GM23248 (cell line): ENCODE results near the gene ABCA2. TPM values are rescaled to one million over a fixed set of nuclear protein-coding genes. Genes with fewer than 3 reads are reported as not detected.
A peak's percentile ranks its signal among the peaks of the same experiment; 100 is the strongest.

Experiments
- DNase-seq: peaks from one replicate; pipeline ENCODE4 v3.0.0-alpha.2; 2015
- H2AFZ ChIP-seq: fragments of 200-600 bp; sonication (generic); 2 replicates; pipeline ENCODE4 v1.6.1; 2016; ENCODE audit warnings: antibody characterized with exemption
- H3F3A ChIP-seq: fragments of 200-600 bp; sonication (generic); 2 replicates; pipeline ENCODE4 v1.6.1; 2016; ENCODE audit warnings: mild to moderate bottlenecking, antibody characterized with exemption, mixed run types; ENCODE audit not compliant: insufficient read depth
- H3K27ac ChIP-seq: fragments of 200-600 bp; sonication (generic); 2 replicates; pipeline ENCODE4 v1.5.1; 2016; ENCODE audit warnings: mild to moderate bottlenecking
- H3K27me3 ChIP-seq: fragments of 200-600 bp; sonication (generic); replicated peaks from 2 replicates; pipeline ENCODE4 v1.6.1; 2016; ENCODE audit warnings: mild to moderate bottlenecking; ENCODE audit not compliant: insufficient read depth
- H3K36me3 ChIP-seq: fragments of 200-600 bp; sonication (generic); 2 replicates; pipeline ENCODE4 v1.6.1; 2016; ENCODE audit warnings: low read depth, mild to moderate bottlenecking
- H3K4me1 ChIP-seq: fragments of 200-600 bp; sonication (generic); 2 replicates; pipeline ENCODE4 v1.6.1; 2016; ENCODE audit warnings: mild to moderate bottlenecking; ENCODE audit not compliant: insufficient read depth
- H3K4me2 ChIP-seq: fragments of 200-600 bp; sonication (generic); one replicate; pipeline ENCODE4 v1.6.1; 2016; ENCODE audit warnings: mild to moderate bottlenecking; ENCODE audit not compliant: unreplicated experiment
- H3K4me3 ChIP-seq: fragments of 200-600 bp; sonication (generic); 2 replicates; pipeline ENCODE4 v1.5.1; 2016; ENCODE audit warnings: mild to moderate bottlenecking
- H3K79me2 ChIP-seq: fragments of 200-600 bp; sonication (generic); 2 replicates; pipeline ENCODE4 v1.6.1; 2016; ENCODE audit warnings: mild to moderate bottlenecking; ENCODE audit not compliant: insufficient read depth
- H3K9ac ChIP-seq: fragments of 200-600 bp; sonication (generic); 2 replicates; pipeline ENCODE4 v1.6.1; 2016; ENCODE audit warnings: mild to moderate bottlenecking
- H3K9me2 ChIP-seq: fragments of 200-600 bp; sonication (generic); 2 replicates; pipeline ENCODE4 v1.6.1; 2016; ENCODE audit warnings: mixed run types, mild to moderate bottlenecking, moderate library complexity; ENCODE audit not compliant: insufficient read depth
- H3K9me3 ChIP-seq: fragments of 200-600 bp; sonication (generic); one replicate; pipeline ENCODE4 v1.6.1; 2017; ENCODE audit warnings: low read depth
- H4K20me1 ChIP-seq: fragments of 200-600 bp; sonication (generic); 2 replicates; pipeline ENCODE4 v1.6.0; 2016; ENCODE audit not compliant: insufficient read depth
- EZH2 ChIP-seq: fragments of 200-600 bp; sonication (generic); IDR thresholded peaks from 2 replicates; pipeline ENCODE4 v1.6.1; 2018; ENCODE audit warnings: antibody characterized with exemption, mild to moderate bottlenecking; ENCODE audit not compliant: insufficient read depth, poor library complexity, severe bottlenecking
- EZH2phosphoT487 ChIP-seq: fragments of 200-600 bp; sonication (generic); IDR thresholded peaks from 2 replicates; pipeline ENCODE4 v1.6.1; 2018; ENCODE audit warnings: antibody characterized with exemption, moderate library complexity, mild to moderate bottlenecking, low read depth; ENCODE audit not compliant: insufficient read depth
- WGBS, 2 experiments: methylation state at CpG; one replicate each; pipeline ENCODE4 v1.1.6; 2015 to 2017; ENCODE audit warnings: low lambda C conversion rate in 2 of 2, low coverage in 1 of 2; ENCODE audit errors: missing lambda C conversion rate in 2 of 2; 5-methylcytosine and 5-hydroxymethylcytosine counted together
- in situ Hi-C: fragments of 300-500 bp; cut with MboI; formaldehyde crosslinking; loops from 2 replicates; pipeline ENCODE4 v1.15.0; 2020
- polyA plus RNA-seq: library from polyadenylated mRNA; unstranded; fragments of >200 nt; fragmentation: Nextera tagmentation; extraction: Ambion mirVana; gene quantifications from 2 replicates; pipeline ENCODE4 v1.2.1, GENCODE V29; 2016
- total RNA-seq: library from RNA; depleted of rRNA; stranded (reverse); fragments of >200 nt; shearing (Covaris generic); gene quantifications from 2 replicates; pipeline ENCODE4 v1.2.3, GENCODE V29; 2014

The ABCA2 gene
- total and polyA plus RNA-seq, 2 experiments from 2014 or later, result 21.1 to 33.2 TPM

- Histone ChIP-seq H3K9ac (no peak overlapping the region), H3F3A (no peaks in the 10 kb centered on the region), H3K4me3 (no peak overlapping the region), H3K9me2 (no peaks in the 10 kb centered on the region), H3K4me1 (no peaks in the 10 kb centered on the region), H2AFZ (no peak overlapping the region), H3K27me3 (no peaks in the 10 kb centered on the region), H3K4me2 (no peak overlapping the region), H3K27ac (no peak overlapping the region), H4K20me1 (no peaks in the 10 kb centered on the region), H3K36me3 (no peaks in the 10 kb centered on the region), H3K9me3 (no peaks in the 10 kb centered on the region), H3K79me2 (no peaks in the 10 kb centered on the region)
- in situ Hi-C loops, result no loop called here
- no peak for TF ChIP-seq EZH2phosphoT487
- no peak for TF ChIP-seq EZH2
- WGBS, 2 experiments, result 51 to 52% methylated on average over 12 of the region's 12 CpGs
- DNase-seq, result peak; percentile 82
Measured at GRCh38 chr9:137067860-137068538, 40.0 kb upstream of the ABCA2 start.

DNA sequence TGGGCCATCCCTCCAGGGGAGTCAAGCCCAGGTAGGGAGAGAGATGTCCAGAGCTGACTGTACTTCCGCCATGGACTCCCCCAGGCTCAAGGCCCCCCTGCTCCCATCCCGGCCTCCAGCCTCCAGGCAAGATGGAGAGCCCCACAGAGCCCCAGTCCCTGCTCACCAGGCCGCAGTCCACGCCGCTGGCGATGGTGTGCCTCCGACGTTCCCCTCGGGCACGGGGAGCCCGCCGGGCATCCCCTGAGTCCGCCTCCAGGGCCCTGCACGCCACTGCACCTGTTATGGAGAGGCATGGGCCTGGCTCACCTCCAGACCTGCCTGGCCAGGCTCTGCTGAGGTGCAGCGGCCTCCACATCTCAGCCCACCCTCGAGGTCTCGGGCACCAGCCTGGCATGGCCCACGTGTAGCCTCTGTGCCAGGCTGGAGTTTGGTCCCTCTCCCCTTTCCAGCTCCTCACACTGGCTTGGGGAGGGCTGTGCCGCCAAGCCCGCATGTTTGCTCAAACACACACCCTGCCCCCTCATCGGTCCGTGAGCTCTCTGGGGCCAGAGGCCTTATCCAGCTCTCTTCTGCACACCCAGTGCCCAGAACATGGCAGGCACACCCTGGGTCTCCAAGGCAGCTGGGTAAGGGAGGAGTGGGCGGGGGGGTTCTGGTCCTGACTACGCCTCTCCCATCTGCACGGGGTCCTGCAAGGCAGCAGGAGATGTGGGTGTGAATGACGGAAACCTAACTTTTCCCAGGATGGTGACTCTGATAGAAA lies 38.2 kb upstream of the ABCA2 start:
- H3K36me3 ChIP-seq, result no peaks in the 10 kb centered on the region
- TF ChIP-seq EZH2phosphoT487 (no peak), EZH2 (no peak)
- no peak for DNase-seq
- no peak overlapping the region for H3K9ac ChIP-seq
- no peaks in the 10 kb centered on the region for H3K9me3 ChIP-seq
- no peak overlapping the region for H3K4me2 ChIP-seq
- no peaks in the 10 kb centered on the region for H4K20me1 ChIP-seq
- H3K4me1 ChIP-seq, result no peaks in the 10 kb centered on the region
- no peak overlapping the region for H3K27ac ChIP-seq
- H3K27me3 ChIP-seq, result no peaks in the 10 kb centered on the region
- WGBS, 2 experiments, result 86 to 88% methylated on average over 18 to 26 of the region's 26 CpGs
- no peaks in the 10 kb centered on the region for H3K79me2 ChIP-seq
- H2AFZ ChIP-seq, result no peak overlapping the region
- in situ Hi-C loops, result no loop called here
- H3K9me2 ChIP-seq, result no peaks in the 10 kb centered on the region
- H3F3A ChIP-seq, result no peaks in the 10 kb centered on the region
- H3K4me3 ChIP-seq, result no peak overlapping the region

DNA sequence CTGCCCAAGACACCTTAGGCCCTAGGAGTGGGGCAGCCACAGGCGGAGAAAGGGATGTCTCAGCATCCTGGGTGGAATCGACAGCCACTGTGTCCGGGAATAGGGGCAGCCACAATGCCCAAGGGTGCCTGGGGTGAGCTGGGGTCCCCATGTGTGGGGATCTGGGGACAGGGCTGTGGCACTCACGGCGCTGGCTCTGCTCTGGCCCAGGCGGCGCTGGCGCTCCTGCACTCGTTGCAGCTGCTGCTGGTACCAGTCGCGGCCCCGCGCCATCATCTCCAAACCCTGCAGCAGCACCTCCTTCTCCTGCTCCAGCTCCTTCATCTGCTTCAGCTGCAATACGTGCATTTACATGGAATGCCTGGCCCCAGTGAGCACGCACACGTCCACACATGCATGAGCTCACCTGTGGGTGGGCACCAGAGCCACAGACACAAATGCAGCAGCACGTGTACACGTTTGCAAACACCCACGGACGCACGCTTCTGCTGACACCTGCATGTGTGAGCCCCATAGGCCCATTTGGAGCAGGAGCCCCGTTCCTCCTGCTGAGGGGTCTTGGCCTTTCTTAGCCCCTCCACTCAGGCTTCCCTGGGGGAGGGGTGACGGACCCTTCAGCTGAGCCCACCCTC lies 37.4 kb upstream of the ABCA2 start:
- H3K4me3 ChIP-seq, result no peak overlapping the region
- H3K4me1 ChIP-seq, result no peaks in the 10 kb centered on the region
- no peak overlapping the region for H3K4me2 ChIP-seq
- H3K27me3 ChIP-seq, result no peaks in the 10 kb centered on the region
- 79 to 83% methylated on average over 23 of the region's 23 CpGs for WGBS, 2 experiments
- H3K9me3 ChIP-seq, result no peaks in the 10 kb centered on the region
- H3K36me3 ChIP-seq, result no peaks in the 10 kb centered on the region
- DNase-seq, result no peak
- no peak overlapping the region for H2AFZ ChIP-seq
- no peaks in the 10 kb centered on the region for H3K9me2 ChIP-seq
- no peaks in the 10 kb centered on the region for H3F3A ChIP-seq
- no peak overlapping the region for H3K27ac ChIP-seq
- in situ Hi-C loops, result no loop called here
- no peaks in the 10 kb centered on the region for H4K20me1 ChIP-seq
- H3K9ac ChIP-seq, result no peak overlapping the region
- no peaks in the 10 kb centered on the region for H3K79me2 ChIP-seq
- TF ChIP-seq EZH2, result no peak

- no peak overlapping the region for H3K27ac ChIP-seq
- no peaks in the 10 kb centered on the region for H3K9me3 ChIP-seq
- DNase-seq, result no peak
- TF ChIP-seq EZH2, result no peak
- no peak for TF ChIP-seq EZH2phosphoT487
- no peak overlapping the region for H3K4me2 ChIP-seq
- no peaks in the 10 kb centered on the region for H3F3A ChIP-seq
- in situ Hi-C loops, result no loop called here
- no peaks in the 10 kb centered on the region for H4K20me1 ChIP-seq
- H3K36me3 ChIP-seq, result no peaks in the 10 kb centered on the region
- no peaks in the 10 kb centered on the region for H3K9me2 ChIP-seq
- no peaks in the 10 kb centered on the region for H3K27me3 ChIP-seq
- H2AFZ ChIP-seq, result no peak overlapping the region
- WGBS, 2 experiments, result 40 to 68% methylated on average over 1 to 12 of the region's 12 CpGs
- H3K79me2 ChIP-seq, result no peaks in the 10 kb centered on the region
- no peak overlapping the region for H3K9ac ChIP-seq
- no peak overlapping the region for H3K4me3 ChIP-seq
- no peaks in the 10 kb centered on the region for H3K4me1 ChIP-seq
Measured at GRCh38 chr9:137064880-137065164, 36.8 kb upstream of the ABCA2 start.
